Activated CD8-positive, alpha-beta T cell treated with anti-CD3 and anti-CD28 coated beads, Interleukin-2, amount 10 ng/mL, durations not matched to agents 7 days and 5 days (primary cell): Measurements from ENCODE around the gene TXNRD2. TPM values are rescaled to one million over a fixed set of nuclear protein-coding genes. Genes with fewer than 3 reads are reported as not detected.
A peak's percentile ranks its signal among the peaks of the same experiment; 100 is the strongest.

Experiments used
- ATAC-seq: fragments of 150-1000 bp; cut with Tn5 transposase; one replicate; pipeline ENCODE4 v1.10.0; 2021; ENCODE audit warnings: moderate library complexity
- CTCF ChIA-PET: fragments of 350-600 bp; sonication (Branson Sonifier 250); formaldehyde crosslinking; loops from one replicate; lab custom pipeline; 2021; ENCODE audit warnings: antibody characterized with exemption; lab: Charles Lee
- POLR2A ChIA-PET: fragments of 350-600 bp; sonication (Branson Sonifier 250); formaldehyde crosslinking; loops from one replicate; lab custom pipeline; 2021; ENCODE audit warnings: antibody characterized with exemption; lab: Charles Lee
- DNase-seq: peaks from one replicate; pipeline ENCODE4 v3.0.0-alpha.2; 2020
- H3K27ac Mint-ChIP-seq: one replicate; pipeline ENCODE4 v1.8.0; 2021; ENCODE audit warnings: mild to moderate bottlenecking, mixed read lengths
- H3K27me3 Mint-ChIP-seq: one replicate; pipeline ENCODE4 v1.8.0; 2021; ENCODE audit warnings: low read depth, mixed read lengths
- H3K36me3 Mint-ChIP-seq: one replicate; pipeline ENCODE4 v1.8.0; 2021; ENCODE audit warnings: low read depth, mixed read lengths
- H3K4me1 Mint-ChIP-seq: one replicate; pipeline ENCODE4 v1.8.0; 2021; ENCODE audit warnings: low read depth, mixed read lengths
- H3K4me3 Mint-ChIP-seq: one replicate; pipeline ENCODE4 v1.8.0; 2021; ENCODE audit warnings: mild to moderate bottlenecking, mixed read lengths
- H3K9me3 Mint-ChIP-seq: one replicate; pipeline ENCODE4 v1.8.0; 2022; ENCODE audit warnings: mixed read lengths; ENCODE audit not compliant: insufficient read depth
- total RNA-seq, 2 experiments: library from RNA; stranded (reverse); gene quantifications; one replicate each; pipeline ENCODE4 v1.2.3, GENCODE V29; 2021

Gene TXNRD2
- 10 to 100 TPM; 16.1 to 19.3 TPM for total RNA-seq

DNA sequence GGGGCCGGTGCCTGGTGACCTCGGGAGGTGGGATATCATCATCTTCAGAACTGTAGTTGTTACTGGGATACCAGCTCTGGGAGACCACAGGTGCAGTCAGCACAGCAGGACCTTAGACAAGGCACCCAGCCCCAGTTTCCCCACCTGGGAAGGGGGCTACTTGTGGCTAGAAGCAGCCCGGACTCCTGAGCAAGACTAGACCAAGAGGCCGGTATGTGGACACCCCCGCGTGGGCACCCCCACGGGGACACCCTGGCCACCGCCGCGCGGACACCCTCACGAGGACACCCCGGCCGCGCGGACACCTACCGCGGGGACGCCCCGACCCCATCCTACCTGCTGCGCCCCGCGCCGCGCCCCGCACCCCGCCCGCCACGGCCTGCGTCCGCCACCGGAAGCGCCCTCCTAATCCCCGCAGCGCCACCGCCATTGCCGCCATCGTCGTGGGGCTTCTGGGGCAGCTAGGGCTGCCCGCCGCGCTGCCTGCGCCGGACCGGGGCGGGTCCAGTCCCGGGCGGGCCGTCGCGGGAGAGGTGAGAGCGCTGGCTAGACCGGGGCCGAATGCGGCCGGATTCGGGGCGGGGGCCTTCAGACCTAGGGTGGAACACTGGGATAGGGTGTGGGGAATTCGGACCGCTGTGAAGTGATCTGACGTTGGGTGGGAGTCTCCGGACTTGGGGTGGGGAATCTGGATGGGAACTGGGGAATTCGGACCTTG, at the start of gene TXNRD2, which contains the start of gene COMT:
Gene TXNRD2 (minus strand): TSS at position 454 of the 718 bp plus-strand sequence. CDS start 15 bp downstream, at position 439.
Gene COMT (plus strand): TSS at position 408 of the 718 bp plus-strand sequence. CDS start 20,755 bp downstream, outside the sequence.
- peak; percentile 81 for DNase-seq
- Mint-ChIP-seq H3K4me1 (peaks cover 40% of the 10 kb centered on the region), H3K4me3 (peak within 1 kb of the TSS; percentile 95), H3K36me3 (peaks cover 18% of the 10 kb centered on the region), H3K27me3 (no peaks in the 10 kb centered on the region), H3K9me3 (no peaks in the 10 kb centered on the region), H3K27ac (peak within 1 kb of the TSS; percentile 96)
- ChIA-PET POLR2A (interaction anchor here (0.6 to 2.6 kb wide), 6 partner anchors 12 to 1020 kb away, joined by 3 to 10 read pairs (median 3); no protein-coding TSS in a partner anchor), CTCF (interaction anchor here (1.1 to 3.1 kb wide), 3 partner anchors 13 to 209 kb away, joined by 3 to 25 read pairs (median 4); no protein-coding TSS in a partner anchor)
- peak; percentile 94 for ATAC-seq

DNA sequence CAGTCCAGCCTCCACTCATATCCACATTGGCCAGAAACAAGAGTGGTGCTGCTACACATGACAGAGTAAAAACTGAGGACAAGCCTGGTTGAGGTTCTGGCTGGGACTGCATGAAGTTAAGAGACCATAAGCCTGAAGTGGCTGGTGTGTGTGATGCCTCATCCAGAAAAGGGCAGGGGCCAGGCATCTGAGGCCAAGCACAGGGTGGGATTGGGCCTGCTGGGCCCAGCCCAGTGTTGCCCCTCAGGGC, 49.7 kb upstream of the TXNRD2 start:
- CTCF ChIA-PET: no interaction called here
- ATAC-seq: no peak
- H3K36me3 Mint-ChIP-seq: no peaks in the 10 kb centered on the region
- H3K27me3 Mint-ChIP-seq: no peaks in the 10 kb centered on the region
- H3K4me1 Mint-ChIP-seq: peaks cover 2% of the 10 kb centered on the region
- no peak overlapping the region for H3K27ac Mint-ChIP-seq
- H3K9me3 Mint-ChIP-seq: no peaks in the 10 kb centered on the region
- DNase-seq: no peak
- H3K4me3 Mint-ChIP-seq: no peak overlapping the region
- POLR2A ChIA-PET: no interaction called here

- no peak overlapping the region for H3K27ac Mint-ChIP-seq
- H3K27me3 Mint-ChIP-seq: no peaks in the 10 kb centered on the region
- DNase-seq (no peak), ATAC-seq (no peak)
- ChIA-PET POLR2A (no interaction called here), CTCF (no interaction called here)
- peaks cover 3% of the 10 kb centered on the region for H3K4me1 Mint-ChIP-seq
- H3K4me3 Mint-ChIP-seq: no peak overlapping the region
- no peaks in the 10 kb centered on the region for H3K36me3 Mint-ChIP-seq
- no peaks in the 10 kb centered on the region for H3K9me3 Mint-ChIP-seq
Measured at GRCh38 chr22:19990609-19991394, 49.2 kb upstream of the TXNRD2 start.

DNA sequence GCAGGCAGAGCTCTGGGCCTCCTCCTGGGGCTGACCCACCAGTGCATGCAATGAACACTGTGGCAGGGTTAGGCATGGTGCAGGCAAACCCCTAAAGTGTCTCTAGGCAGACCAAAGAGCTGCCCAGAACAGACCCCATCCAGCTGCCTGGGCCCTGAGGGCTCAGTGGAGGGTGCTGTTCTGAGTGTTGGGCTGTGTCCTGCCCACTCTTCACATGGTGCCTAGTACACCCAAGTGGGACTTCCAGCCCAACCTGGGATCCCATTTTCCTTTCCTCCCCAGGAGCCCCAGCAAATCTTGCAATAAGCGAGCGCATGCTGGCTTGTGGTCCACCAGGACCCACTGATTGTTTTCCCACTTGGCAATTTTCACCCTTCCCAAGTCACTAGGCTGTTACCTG, 48.6 kb upstream of the TXNRD2 start:
- H3K4me1 Mint-ChIP-seq: peaks cover 3% of the 10 kb centered on the region
- H3K27me3 Mint-ChIP-seq: no peaks in the 10 kb centered on the region
- H3K27ac Mint-ChIP-seq: no peak overlapping the region
- POLR2A ChIA-PET: no interaction called here
- H3K36me3 Mint-ChIP-seq: no peaks in the 10 kb centered on the region
- no peak for DNase-seq
- ATAC-seq: no peak
- CTCF ChIA-PET: no interaction called here
- H3K4me3 Mint-ChIP-seq: no peak overlapping the region
- no peaks in the 10 kb centered on the region for H3K9me3 Mint-ChIP-seq

DNA sequence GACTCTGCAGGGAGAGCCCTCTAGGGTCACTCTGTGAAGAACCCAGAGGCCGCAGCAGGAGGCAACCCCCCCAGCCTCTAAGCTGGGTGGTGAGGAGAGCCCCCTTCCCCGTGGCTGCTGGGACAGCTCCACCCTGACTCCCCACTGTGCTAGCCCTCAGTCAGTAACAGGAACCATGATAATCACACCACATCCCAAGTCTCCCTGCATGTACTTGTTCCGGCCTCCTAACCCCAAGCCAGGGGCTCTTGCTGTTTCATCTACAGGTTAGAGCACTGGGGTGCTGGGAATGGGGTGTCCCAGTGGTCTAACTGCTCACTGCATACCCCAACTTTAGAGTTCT, 48.1 kb upstream of the TXNRD2 start:
- Mint-ChIP-seq H3K36me3 (no peaks in the 10 kb centered on the region), H3K4me3 (no peak overlapping the region), H3K9me3 (no peaks in the 10 kb centered on the region), H3K27me3 (no peaks in the 10 kb centered on the region), H3K4me1 (peaks cover 3% of the 10 kb centered on the region), H3K27ac (no peak overlapping the region)
- no peak for DNase-seq
- no peak for ATAC-seq
- CTCF ChIA-PET: no interaction called here
- POLR2A ChIA-PET: interaction anchor here (0.8 kb wide), 1 partner anchor 203 kb away, joined by 3 read pairs; no protein-coding TSS in a partner anchor

DNA sequence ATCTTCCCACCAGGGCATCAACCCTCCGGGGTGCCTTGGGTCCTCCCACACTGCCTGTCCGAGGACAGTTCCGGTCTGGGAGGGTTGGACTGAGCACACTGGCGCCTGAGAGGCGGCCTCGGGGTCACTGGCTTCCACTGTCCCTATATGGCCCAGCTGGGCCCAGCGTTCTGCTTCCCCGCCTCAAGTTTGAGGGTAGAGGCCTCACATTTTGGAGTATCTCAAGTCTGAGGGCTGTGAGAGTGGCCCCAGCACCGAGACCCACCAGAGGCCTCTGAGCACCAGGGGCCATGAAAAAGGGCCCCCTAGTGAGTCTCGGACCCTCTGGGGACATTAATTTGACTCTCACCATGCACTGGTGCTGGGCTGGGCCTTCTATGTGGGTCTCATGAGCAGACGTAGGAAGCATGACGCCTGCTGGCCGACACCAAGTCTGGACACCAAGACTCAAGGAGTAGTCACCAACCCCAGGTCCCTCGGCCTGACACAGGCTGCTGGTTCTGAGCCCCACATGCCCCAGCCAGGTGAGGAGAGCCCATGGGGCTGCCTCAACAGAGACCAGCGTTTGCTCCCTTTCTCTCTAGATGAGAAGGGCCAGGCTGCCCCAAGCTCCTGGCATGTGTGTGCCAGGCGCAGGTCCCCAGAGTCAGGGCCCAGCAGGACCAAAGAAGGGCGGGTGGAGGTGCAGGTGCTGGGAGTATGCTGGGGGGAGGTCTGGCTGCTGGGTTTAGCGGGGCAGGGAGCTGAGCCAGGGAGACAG, 47.5 kb upstream of the TXNRD2 start:
- ATAC-seq (no peak), DNase-seq (no peak)
- no peaks in the 10 kb centered on the region for H3K36me3 Mint-ChIP-seq

DNA sequence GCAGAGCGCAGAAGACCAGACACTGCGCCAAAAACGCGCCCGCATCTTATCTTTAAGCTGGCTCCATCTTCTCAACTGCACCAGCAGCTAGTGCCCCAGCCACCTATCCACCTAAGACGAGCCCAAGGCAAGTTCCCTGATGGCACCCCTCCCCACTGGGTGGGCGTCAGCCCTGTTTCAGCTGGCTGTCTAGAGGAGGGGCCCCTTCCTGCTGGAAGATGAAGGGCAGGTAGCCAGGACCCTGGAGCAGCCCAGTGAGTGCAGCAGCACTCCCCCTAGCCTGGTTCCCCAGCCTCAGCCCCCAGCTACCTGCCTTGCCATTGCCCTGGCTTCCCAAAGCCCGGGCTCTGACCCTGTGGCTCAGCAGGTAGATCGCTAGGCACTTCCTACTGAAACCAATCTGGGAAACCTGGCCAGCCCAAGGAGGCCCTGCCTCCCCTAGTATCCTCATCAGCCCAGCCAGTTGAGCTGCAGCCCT, 46.8 kb upstream of the TXNRD2 start:
- CTCF ChIA-PET: no interaction called here
- H3K27me3 Mint-ChIP-seq: no peaks in the 10 kb centered on the region
- H3K9me3 Mint-ChIP-seq: no peaks in the 10 kb centered on the region
- H3K4me1 Mint-ChIP-seq: peaks cover 3% of the 10 kb centered on the region
- POLR2A ChIA-PET: interaction anchor here (0.7 kb wide), 1 partner anchor 25 kb away, joined by 3 read pairs; no protein-coding TSS in a partner anchor
- ATAC-seq (no peak), DNase-seq (no peak)
- H3K36me3 Mint-ChIP-seq: no peaks in the 10 kb centered on the region
- no peak overlapping the region for H3K27ac Mint-ChIP-seq
- H3K4me3 Mint-ChIP-seq: no peak overlapping the region

More for the DNA sequence above, 47.5 kb upstream of the TXNRD2 start:
- Mint-ChIP-seq H3K4me1 (peaks cover 3% of the 10 kb centered on the region), H3K9me3 (no peaks in the 10 kb centered on the region), H3K4me3 (no peak overlapping the region), H3K27ac (no peak overlapping the region), H3K27me3 (no peaks in the 10 kb centered on the region)
- ChIA-PET CTCF (no interaction called here), POLR2A (interaction anchor here (0.7 to 0.8 kb wide), 2 partner anchors 24 to 203 kb away, joined by 3 read pairs; no protein-coding TSS in a partner anchor)

GRCh38 chr22:19987394-19988306, 46.0 kb upstream of the TXNRD2 start:
- H3K27me3 Mint-ChIP-seq: no peaks in the 10 kb centered on the region

DNA sequence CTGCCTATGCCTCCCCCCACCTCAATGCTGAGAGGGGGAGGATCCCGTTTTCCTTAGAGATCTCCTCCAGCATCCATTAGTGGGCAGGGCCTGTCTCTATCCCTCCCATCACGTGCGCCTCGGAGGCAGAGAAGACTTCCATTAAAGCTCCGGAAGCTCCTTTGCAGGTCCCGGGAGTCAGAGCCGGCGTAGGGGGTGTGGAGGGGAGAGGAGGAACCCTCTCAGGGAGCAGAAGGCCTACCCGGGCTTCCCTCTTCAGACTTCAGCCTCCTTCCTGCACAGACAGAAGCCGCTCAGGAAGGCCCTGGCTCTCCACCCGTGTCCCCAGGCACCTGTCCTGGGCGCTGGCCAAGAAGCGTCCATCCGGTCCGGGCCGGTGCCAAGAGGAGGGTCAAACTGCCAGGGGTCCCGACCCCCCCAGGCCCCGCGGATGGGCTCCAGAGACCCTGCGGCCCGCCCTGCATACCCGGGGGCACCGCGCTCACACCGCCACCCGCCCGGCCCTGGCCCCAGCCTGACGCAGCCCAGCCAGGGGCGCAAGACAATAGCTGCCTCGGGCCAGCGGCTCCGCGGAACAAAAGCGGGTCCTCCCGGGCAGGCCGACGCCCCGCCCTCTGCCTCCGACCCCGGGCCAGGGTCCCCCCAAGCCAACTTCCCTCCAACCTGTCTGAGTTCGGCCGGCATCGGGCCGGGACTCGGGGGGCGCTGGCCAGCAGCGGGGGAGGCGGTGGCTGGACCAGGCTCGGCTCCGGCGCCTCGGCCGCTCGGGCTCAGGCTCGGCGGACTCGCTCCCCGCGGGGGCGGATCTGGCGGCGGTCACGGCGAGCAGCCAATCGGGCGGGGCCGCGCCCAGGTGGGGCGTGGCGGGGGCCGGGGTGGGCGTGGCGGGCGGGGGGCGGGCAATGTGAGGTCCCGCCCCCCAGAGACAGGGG, 45.1 kb upstream of the TXNRD2 start:
- DNase-seq (peak; percentile 72), ATAC-seq (peak; percentile 91)
- Mint-ChIP-seq H3K9me3 (no peaks in the 10 kb centered on the region), H3K36me3 (no peaks in the 10 kb centered on the region), H3K4me3 (peak overlapping the region; percentile 15), H3K4me1 (peaks cover 3% of the 10 kb centered on the region), H3K27ac (no peak overlapping the region), H3K27me3 (no peaks in the 10 kb centered on the region)
- CTCF ChIA-PET: no interaction called here
- POLR2A ChIA-PET: interaction anchor here (0.6 kb wide), 2 partner anchors 17 to 879 kb away, joined by 3 to 4 read pairs; no protein-coding TSS in a partner anchor

More at GRCh38 chr22:19987394-19988306, 46.0 kb upstream of the TXNRD2 start:
- no peak for DNase-seq
- ChIA-PET CTCF (no interaction called here), POLR2A (no interaction called here)
- H3K27ac Mint-ChIP-seq: no peak overlapping the region
- ATAC-seq: no peak
- peaks cover 3% of the 10 kb centered on the region for H3K4me1 Mint-ChIP-seq
- H3K36me3 Mint-ChIP-seq: no peaks in the 10 kb centered on the region
- no peak overlapping the region for H3K4me3 Mint-ChIP-seq
- H3K9me3 Mint-ChIP-seq: no peaks in the 10 kb centered on the region

DNA sequence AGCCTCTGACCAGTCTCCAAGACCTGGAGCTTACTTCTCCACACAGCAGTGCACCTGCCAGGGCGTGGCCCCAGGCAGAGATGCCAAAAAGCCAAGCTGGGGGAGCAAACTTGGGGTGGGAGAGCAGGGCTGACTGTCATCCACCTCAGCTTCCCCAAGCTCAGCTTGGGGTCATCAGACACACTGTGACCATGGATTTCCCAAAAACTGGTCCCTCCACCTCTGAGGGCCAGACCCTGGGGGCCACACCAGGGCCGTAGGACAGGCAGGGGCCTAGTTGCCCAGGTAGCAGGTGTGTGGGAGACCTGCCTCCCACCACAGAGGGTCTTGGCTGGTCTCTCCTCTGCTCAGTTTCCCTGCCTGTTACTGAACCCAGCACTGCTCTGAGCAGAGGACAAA, 44.4 kb upstream of the TXNRD2 start:
- POLR2A ChIA-PET: interaction anchor here (0.6 kb wide), 1 partner anchor 879 kb away, joined by 4 read pairs; no protein-coding TSS in a partner anchor
- DNase-seq (no peak), ATAC-seq (no peak)
- Mint-ChIP-seq H3K27ac (no peak overlapping the region), H3K27me3 (no peaks in the 10 kb centered on the region), H3K4me1 (peaks cover 3% of the 10 kb centered on the region), H3K4me3 (peak overlapping the region; percentile 15), H3K36me3 (no peaks in the 10 kb centered on the region), H3K9me3 (no peaks in the 10 kb centered on the region)
- CTCF ChIA-PET: no interaction called here
